Skin epidermis (tissue), 12 donors: ENCODE measurements around the gene ARL4A.
A peak's percentile ranks its signal among the peaks of the same experiment; 100 is the strongest.
"Not testable (repeated sequence)": the region's sequence is repeated elsewhere in the genome, so short reads cannot be mapped to it uniquely, and the experiment has no call there.

ENCODE experiments used
- H3K27ac ChIP-seq, 21 experiments: fragments of 200-600 bp; sonication (generic) in 11 of 21; one replicate each; pipeline ENCODE4 v1.5.0; 2020; ENCODE audit warnings: mild to moderate bottlenecking in 3 of 21, inconsistent platforms in 2 of 21, moderate library complexity in 2 of 21
- H3K4me3 ChIP-seq, 7 experiments: fragments of 200-600 bp; sonication (generic) in 2 of 7; one replicate each; pipeline ENCODE4 v1.5.0; 2020; ENCODE audit warnings: inconsistent platforms in 2 of 7, mild to moderate bottlenecking in 2 of 7, moderate library complexity in 1 of 7

The ARL4A gene

DNA sequence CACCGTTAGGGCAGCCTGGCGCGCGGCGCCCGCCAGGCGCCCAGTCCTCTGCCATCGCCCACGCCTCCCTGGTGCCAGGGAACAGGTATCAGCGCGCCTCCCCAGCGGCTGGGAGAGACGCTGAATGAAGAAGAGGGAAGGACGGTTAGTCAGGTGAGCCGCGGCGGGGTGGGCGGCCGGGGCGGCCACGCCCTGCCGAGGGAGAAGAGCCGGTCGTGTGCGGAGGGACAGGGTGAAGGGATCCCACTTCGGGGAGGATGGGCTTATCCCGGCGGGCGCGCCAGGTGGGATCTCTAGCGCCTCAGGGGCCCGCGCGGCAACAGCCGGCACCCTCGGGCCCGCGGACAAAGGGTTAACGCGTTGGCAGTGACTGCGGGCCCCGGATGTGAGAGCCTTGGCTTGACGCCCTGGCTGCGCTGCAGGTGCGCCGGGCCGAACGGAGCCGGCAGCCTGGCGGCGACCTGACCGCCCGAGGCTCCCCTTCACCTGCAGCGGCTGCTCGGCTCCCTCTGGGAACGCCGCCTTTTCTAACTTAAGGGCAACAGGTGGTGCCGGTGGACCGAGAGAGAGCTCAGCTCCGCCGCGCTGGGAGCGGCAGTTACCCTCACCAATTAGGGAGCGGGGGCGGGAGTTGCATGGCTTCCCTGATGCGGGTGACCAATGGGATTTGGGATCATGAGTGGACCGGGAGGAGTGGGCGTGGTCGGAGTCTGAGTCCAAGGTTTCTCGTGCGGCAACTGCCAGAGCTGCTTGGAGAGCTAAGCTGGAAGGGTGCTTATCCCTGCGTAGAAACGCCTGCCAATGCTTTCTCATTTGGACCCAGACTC lies at the start of gene ARL4A:
ARL4A (plus strand) TSS at position 743 of the 827 bp plus-strand sequence. CDS start 622 bp downstream, outside the sequence.
- peak within 1 kb of the TSS; percentile 77 to 98 (median 93) for H3K4me3 ChIP-seq
- peak within 1 kb of the TSS; percentile 75 to 95 (median 90) for H3K27ac ChIP-seq

GRCh38 chr7:12637819-12638592 lies 49.4 kb upstream of the ARL4A start:
- no peak overlapping the region for H3K4me3 ChIP-seq
- H3K27ac ChIP-seq: peak overlapping the region in 1 of 21 experiments; percentile 13

DNA sequence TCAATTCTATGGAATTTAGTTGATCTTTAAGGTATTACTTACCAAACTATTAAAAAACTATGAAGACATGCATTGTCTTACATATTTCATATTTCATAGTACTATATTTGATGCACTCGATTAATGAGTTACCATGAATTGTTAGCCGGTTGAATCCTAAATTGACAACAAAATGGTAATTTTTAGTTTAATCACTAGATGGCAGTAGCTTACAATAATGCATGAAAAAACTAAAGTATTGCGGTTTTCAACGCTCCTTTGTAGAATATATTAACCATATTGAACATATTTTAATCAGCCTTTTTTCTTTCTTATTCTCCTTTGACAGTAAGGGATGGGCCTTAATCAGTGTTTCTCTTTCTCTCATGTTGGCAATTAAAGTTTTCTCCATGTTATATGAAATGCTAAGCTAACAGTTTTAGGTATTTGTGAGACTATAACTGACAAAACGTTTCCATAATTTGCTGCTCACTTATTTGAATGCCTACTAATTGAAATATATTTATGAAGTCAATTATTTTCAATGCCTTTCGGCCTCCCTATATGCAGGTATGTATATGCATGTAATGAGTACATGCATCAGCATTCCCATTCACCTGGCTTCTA lies 48.5 kb upstream of the ARL4A start:
- no peak overlapping the region for H3K4me3 ChIP-seq

GRCh38 chr7:12640299-12641096 lies 46.9 kb upstream of the ARL4A start:
- H3K27ac ChIP-seq: no peak overlapping the region
- H3K4me3 ChIP-seq: no peak overlapping the region

More for the DNA sequence above, 48.5 kb upstream of the ARL4A start:
- no peak overlapping the region for H3K27ac ChIP-seq

DNA sequence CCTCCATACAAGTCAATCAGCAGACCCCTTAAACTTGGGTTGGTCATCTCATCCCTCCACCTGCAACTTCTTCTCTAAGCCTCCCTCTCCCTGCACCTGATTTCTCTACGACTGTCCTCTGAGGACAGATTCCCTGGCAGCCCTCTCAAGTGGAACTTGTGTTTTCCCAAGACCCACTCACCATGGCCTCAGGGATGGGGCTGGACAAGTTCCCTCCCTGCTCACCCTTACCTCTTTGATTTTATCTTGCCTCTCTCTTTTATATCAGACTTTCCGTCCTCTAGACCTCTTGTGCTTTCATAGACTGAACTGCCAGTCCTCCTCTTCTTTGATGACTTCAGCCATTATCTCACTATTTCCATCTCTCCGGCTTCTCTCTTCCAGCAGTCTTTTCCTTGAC lies 46.2 kb upstream of the ARL4A start:
- no peak overlapping the region for H3K27ac ChIP-seq
- no peak overlapping the region for H3K4me3 ChIP-seq

DNA sequence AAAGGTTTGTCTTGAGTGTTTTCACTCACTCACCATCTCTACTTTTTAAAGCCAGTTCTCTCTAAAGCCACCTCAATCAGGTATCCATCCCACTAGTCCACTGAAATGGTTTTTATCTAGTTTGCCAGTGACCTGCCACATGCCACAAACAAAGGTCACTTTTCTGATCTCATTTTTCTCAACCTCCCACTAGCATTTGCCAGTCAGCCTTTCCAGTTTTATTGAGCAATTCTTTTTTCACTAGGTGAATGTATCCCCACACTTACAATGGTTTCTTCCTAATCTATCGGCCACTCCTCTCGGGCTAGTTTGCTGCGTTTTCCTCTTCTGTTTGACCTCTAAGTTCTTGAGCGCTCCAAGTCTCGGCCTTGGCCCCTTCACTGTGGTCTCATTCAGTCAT lies 44.9 kb upstream of the ARL4A start:
- Histone ChIP-seq H3K27ac (no peak overlapping the region), H3K4me3 (no peak overlapping the region)

GRCh38 chr7:12643001-12643643 lies 44.3 kb upstream of the ARL4A start:
- H3K27ac ChIP-seq: no peak overlapping the region
- no peak overlapping the region for H3K4me3 ChIP-seq

GRCh38 chr7:12643644-12644043 lies 43.8 kb upstream of the ARL4A start:
- H3K4me3 ChIP-seq: no peak overlapping the region
- no peak overlapping the region for H3K27ac ChIP-seq

GRCh38 chr7:12645212-12645611 lies 42.2 kb upstream of the ARL4A start:
- H3K4me3 ChIP-seq, H3K27ac ChIP-seq: not testable (repeated sequence)

DNA sequence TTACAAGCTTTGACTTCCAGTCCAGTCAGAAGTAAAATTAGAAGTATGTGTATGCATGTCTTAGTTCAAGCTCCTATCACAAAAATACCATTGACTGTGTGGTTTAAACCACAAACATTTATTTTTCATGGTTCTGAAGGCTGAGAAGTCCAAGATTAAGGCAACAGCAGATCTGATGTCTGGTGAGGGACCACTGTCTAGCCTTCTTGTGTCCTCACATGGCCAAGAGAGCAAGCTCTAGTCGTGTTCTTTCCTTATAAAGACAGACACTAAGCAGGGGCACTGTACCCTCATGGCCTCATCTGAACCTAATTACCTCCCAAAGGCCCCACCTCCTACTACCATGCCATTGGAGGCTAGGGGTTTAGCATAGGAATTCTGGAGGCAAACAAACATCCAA lies 41.3 kb upstream of the ARL4A start:
- Histone ChIP-seq H3K27ac (no peak overlapping the region), H3K4me3 (no peak overlapping the region)

GRCh38 chr7:12647364-12648219 lies 39.8 kb upstream of the ARL4A start:
- Histone ChIP-seq H3K27ac (no peak overlapping the region), H3K4me3 (no peak overlapping the region)

GRCh38 chr7:12648704-12649261 lies 38.6 kb upstream of the ARL4A start:
- Histone ChIP-seq H3K4me3 (no peak overlapping the region), H3K27ac (no peak overlapping the region)

- Histone ChIP-seq H3K4me3 (no peak overlapping the region), H3K27ac (no peak overlapping the region)
Measured at GRCh38 chr7:12649348-12649747, 38.1 kb upstream of the ARL4A start.

DNA sequence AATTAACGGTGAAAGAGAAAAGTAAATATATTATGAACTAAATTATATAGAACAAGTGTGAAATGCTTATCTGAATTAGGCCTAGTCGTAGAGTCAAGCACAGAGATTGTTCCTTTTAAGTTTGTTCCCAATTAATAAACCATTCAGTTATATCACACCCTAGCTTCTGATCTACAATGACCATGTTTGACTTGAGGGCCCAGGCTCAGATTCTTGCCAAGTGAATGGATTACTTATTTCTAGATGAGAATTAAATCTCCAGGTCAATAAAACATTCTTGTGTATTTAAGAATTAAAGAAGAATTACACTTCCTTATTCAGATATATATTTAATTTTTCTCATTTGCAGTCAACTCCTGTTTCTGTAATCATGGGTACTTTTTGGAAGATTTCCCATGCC lies 37.4 kb upstream of the ARL4A start:
- Histone ChIP-seq H3K4me3 (no peak overlapping the region), H3K27ac (no peak overlapping the region)

DNA sequence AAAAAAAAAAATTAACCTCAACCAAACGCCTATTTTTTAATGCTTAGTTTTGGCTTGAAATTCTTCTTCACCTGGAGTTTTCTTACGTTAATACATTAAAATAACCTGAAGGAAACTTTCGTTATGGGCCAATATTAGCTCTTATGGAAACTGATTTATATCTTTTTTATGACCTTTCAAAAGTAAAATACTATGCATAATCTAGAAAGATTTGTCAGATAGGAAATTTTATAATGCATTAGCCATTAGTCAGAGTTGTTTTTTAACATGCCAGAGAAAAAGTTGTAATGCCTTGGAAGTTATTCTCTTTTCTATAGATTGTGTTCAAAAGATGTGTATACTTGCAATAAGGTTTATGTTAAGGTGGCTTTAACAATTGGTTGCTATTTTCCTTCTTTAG lies 34.3 kb upstream of the ARL4A start:
- Histone ChIP-seq H3K27ac (no peak overlapping the region), H3K4me3 (no peak overlapping the region)

- H3K4me3 ChIP-seq: no peak overlapping the region
- no peak overlapping the region for H3K27ac ChIP-seq
Measured at GRCh38 chr7:12653518-12653917, 33.9 kb upstream of the ARL4A start.

DNA sequence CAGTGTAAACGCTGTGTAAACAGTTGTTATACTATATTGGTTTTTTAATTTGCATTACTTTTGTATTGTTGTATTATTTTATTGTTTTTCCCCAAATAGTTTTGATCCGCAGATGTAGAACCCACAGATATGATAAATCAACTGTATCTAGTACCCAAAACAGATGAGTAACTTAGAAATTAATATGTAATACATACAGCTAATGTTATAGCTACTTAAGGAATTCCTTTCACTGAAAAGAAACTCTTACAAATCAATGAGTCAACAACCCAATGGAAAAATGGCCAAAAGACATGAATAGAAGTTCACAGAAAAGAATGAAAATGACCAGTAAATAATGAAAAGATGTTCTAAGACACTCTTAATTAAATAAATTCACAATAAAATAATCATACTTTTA lies 32.3 kb upstream of the ARL4A start:
- Histone ChIP-seq H3K4me3 (no peak overlapping the region), H3K27ac (no peak overlapping the region)

DNA sequence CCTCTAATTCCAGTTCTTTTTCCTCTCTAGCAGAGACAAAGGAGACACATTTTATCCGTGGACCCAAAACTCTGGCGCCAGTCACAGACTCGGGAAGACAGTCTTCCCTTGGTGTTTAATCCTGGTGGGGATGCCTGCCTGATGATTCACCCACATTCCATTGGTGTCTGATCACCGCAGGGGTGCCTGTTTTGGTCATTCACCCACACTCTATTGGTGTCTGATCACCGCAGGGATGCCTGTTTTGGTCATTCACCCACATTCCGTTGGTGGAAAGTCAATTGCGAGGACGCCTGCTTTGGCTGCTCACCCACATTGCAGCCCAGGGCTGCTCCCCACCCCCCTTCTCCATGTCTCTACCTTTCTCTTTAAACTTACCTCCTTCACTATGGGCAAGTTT lies 27.0 kb upstream of the ARL4A start:
- not testable (repeated sequence) for H3K4me3 ChIP-seq, H3K27ac ChIP-seq
